H1 (cell line): ENCODE data around the gene GUCY2D. TPM values are rescaled to one million over a fixed set of nuclear protein-coding genes. Genes with fewer than 3 reads are reported as not detected.

ENCODE experiments used
- CTCF ChIA-PET: fragments of 300-600 bp; sonication (Branson Sonifier 250); formaldehyde crosslinking; loops from one replicate; lab custom pipeline; 2021; ENCODE audit not compliant: partially characterized antibody; lab: Charles Lee
- POLR2A ChIA-PET: fragments of 300-600 bp; sonication (Branson Sonifier 250); formaldehyde crosslinking; loops from one replicate; lab custom pipeline; 2021; ENCODE audit warnings: inconsistent platforms; ENCODE audit not compliant: partially characterized antibody; lab: Charles Lee
- DNase-seq, 2 experiments: peaks; one replicate each; pipeline versions ENCODE4 v3.0.0 to v3.0.0-alpha.2; 2010 to 2022; ENCODE audit warnings: low spot score in 2 of 2, low read depth in 1 of 2, mixed read lengths in 1 of 2
- FAIRE-seq: peaks from 2 replicates; lab custom pipeline; 2011; peaks lifted over from hg19 to GRCh38; lab: Jason Lieb, UNC
- H2AFZ ChIP-seq: 2 replicates; pipeline ENCODE4 v1.8.1; 2012; ENCODE audit warnings: low read length, inconsistent platforms
- H2AK5ac ChIP-seq: 2 replicates; pipeline ENCODE4 v1.6.1; 2013; ENCODE audit warnings: low read depth, low read length
- H2BK120ac ChIP-seq: replicated peaks from 2 replicates; pipeline ENCODE3; 2013; ENCODE audit warnings: low read depth, low read length, inconsistent platforms
- H2BK12ac ChIP-seq: 2 replicates; pipeline ENCODE4 v1.6.1; 2013; ENCODE audit warnings: low read depth, low read length
- H2BK15ac ChIP-seq: 2 replicates; pipeline ENCODE4 v1.6.1; 2013; ENCODE audit warnings: low read length
- H2BK20ac ChIP-seq: 2 replicates; pipeline ENCODE4 v1.6.1; 2013; ENCODE audit warnings: low read length
- H2BK5ac ChIP-seq: 2 replicates; pipeline ENCODE4 v1.6.1; 2013; ENCODE audit warnings: low read depth, low read length
- H3K14ac ChIP-seq: 2 replicates; pipeline ENCODE4 v1.6.1; 2013; ENCODE audit warnings: inconsistent platforms; ENCODE audit not compliant: insufficient read length
- H3K18ac ChIP-seq: 2 replicates; pipeline ENCODE4 v1.6.1; 2013; ENCODE audit warnings: low read length; ENCODE audit errors: extremely low read depth
- H3K23ac ChIP-seq: 2 replicates; pipeline ENCODE4 v1.6.1; 2013; ENCODE audit warnings: inconsistent platforms; ENCODE audit not compliant: insufficient read length
- H3K23me2 ChIP-seq: 2 replicates; pipeline ENCODE4 v1.6.1; 2013; ENCODE audit warnings: low read depth, low read length
- H3K27ac ChIP-seq: 2 replicates; pipeline ENCODE4 v1.6.1; 2011; ENCODE audit warnings: low read depth, low read length, inconsistent platforms
- H3K27me3 ChIP-seq, 4 experiments: replicated peaks in 1 of 4; 1 replicate in 1 of 4; 2 replicates in 3 of 4; pipeline versions ENCODE4 v1.6.1 to v1.8.1; 2011 to 2013; ENCODE audit warnings: low read length in 3 of 4, mild to moderate bottlenecking in 3 of 4, inconsistent platforms in 2 of 4, mixed read lengths in 2 of 4, moderate library complexity in 1 of 4; ENCODE audit not compliant: control insufficient read depth in 3 of 4, insufficient read depth in 3 of 4; ENCODE audit errors: extremely low read depth in 1 of 4
- H3K36me3 ChIP-seq, 4 experiments: 2 replicates each; pipeline versions ENCODE4 v1.6.1 to v1.8.1; 2011 to 2013; ENCODE audit warnings: mild to moderate bottlenecking in 4 of 4, low read length in 3 of 4, moderate library complexity in 2 of 4, control low read depth in 1 of 4, inconsistent platforms in 1 of 4; ENCODE audit not compliant: insufficient read depth in 4 of 4, control insufficient read depth in 2 of 4
- H3K4ac ChIP-seq: replicated peaks from 2 replicates; pipeline ENCODE3; 2013; ENCODE audit warnings: low read length, low read depth, mixed read lengths, inconsistent platforms; ENCODE audit not compliant: insufficient read length
- H3K4me1 ChIP-seq, 4 experiments: replicated peaks in 1 of 4; 1 replicate in 1 of 4; 2 replicates in 3 of 4; pipeline versions ENCODE4 v1.6.1 to v1.8.1; 2011 to 2013; ENCODE audit warnings: low read length in 3 of 4, inconsistent platforms in 2 of 4, mixed read lengths in 1 of 4; ENCODE audit not compliant: insufficient read depth in 4 of 4, control insufficient read depth in 3 of 4
- H3K4me2 ChIP-seq, 2 experiments: 2 replicates each; pipeline versions ENCODE4 v1.6.1 to v1.8.1; 2011 to 2013; ENCODE audit warnings: low read depth in 2 of 2, low read length in 2 of 2, control low read depth in 1 of 2, inconsistent platforms in 1 of 2, mild to moderate bottlenecking in 1 of 2; ENCODE audit not compliant: insufficient read depth in 1 of 2
- H3K4me3 ChIP-seq, 4 experiments: fragments of 200-600, 300-600 bp in 1 of 4; sonication (generic), shearing (Covaris generic), sonication (Bioruptor Twin) in 1 of 4; 2 replicates each; pipeline versions ENCODE4 v1.5.1 to v1.8.1; 2011 to 2016; ENCODE audit warnings: low read length in 4 of 4, low read depth in 3 of 4, control low read depth in 2 of 4, inconsistent platforms in 2 of 4, mild to moderate bottlenecking in 2 of 4, mixed read lengths in 1 of 4, moderate library complexity in 1 of 4; ENCODE audit not compliant: insufficient read depth in 2 of 4; ENCODE audit errors: extremely low read depth in 1 of 4
- H3K56ac ChIP-seq: replicated peaks from 2 replicates; pipeline ENCODE3; 2013; ENCODE audit warnings: low read depth, mild to moderate bottlenecking, mixed read lengths, low read length, inconsistent platforms; ENCODE audit not compliant: insufficient read length
- H3K79me1 ChIP-seq: 2 replicates; pipeline ENCODE4 v1.6.1; 2013; ENCODE audit warnings: low read depth, low read length, control low read depth
- H3K79me2 ChIP-seq, 2 experiments: 2 replicates each; pipeline versions ENCODE4 v1.6.1 to v1.8.1; 2012 to 2013; ENCODE audit warnings: low read length in 2 of 2, mild to moderate bottlenecking in 2 of 2, inconsistent platforms in 1 of 2; ENCODE audit not compliant: insufficient read depth in 2 of 2, control insufficient read depth in 1 of 2
- H3K9ac ChIP-seq, 4 experiments: replicated peaks in 1 of 4; 1 replicate in 1 of 4; 2 replicates in 3 of 4; pipeline versions ENCODE4 v1.6.1 to v1.8.1; 2011 to 2013; ENCODE audit warnings: low read depth in 3 of 4, low read length in 3 of 4, control low read depth in 2 of 4, mild to moderate bottlenecking in 2 of 4, moderate library complexity in 2 of 4, inconsistent platforms in 1 of 4; ENCODE audit errors: extremely low read depth in 1 of 4
- H3K9me3 ChIP-seq, 2 experiments: 2 replicates each; pipeline versions ENCODE4 v1.6.1 to v1.8.1; 2012 to 2013; ENCODE audit warnings: mild to moderate bottlenecking in 2 of 2, moderate library complexity in 2 of 2, control low read depth in 1 of 2, inconsistent platforms in 1 of 2, low read depth in 1 of 2, low read length in 1 of 2, mixed read lengths in 1 of 2; ENCODE audit not compliant: insufficient read depth in 2 of 2
- H4K20me1 ChIP-seq, 2 experiments: replicated peaks in 1 of 2; 2 replicates each; pipeline versions ENCODE3 to v1.8.1; 2011 to 2013; ENCODE audit warnings: inconsistent platforms in 2 of 2, low read length in 2 of 2, mild to moderate bottlenecking in 1 of 2; ENCODE audit not compliant: insufficient read depth in 2 of 2, control insufficient read depth in 1 of 2
- H4K5ac ChIP-seq: 2 replicates; pipeline ENCODE4 v1.6.1; 2013; ENCODE audit warnings: low read length, low read depth, mixed read lengths, inconsistent platforms; ENCODE audit not compliant: insufficient read length
- H4K8ac ChIP-seq: 2 replicates; pipeline ENCODE4 v1.8.0; 2013; ENCODE audit warnings: mild to moderate bottlenecking, moderate library complexity, low read length, inconsistent platforms; ENCODE audit not compliant: insufficient read depth; ENCODE audit errors: extremely low read depth
- H4K91ac ChIP-seq: replicated peaks from 2 replicates; pipeline ENCODE3; 2013; ENCODE audit warnings: low read length, mixed read lengths, inconsistent platforms; ENCODE audit not compliant: insufficient read length
- CBX8 ChIP-seq: fragments of 300-800, 300-1000 bp; sonication (generic); IDR thresholded peaks from 2 replicates; pipeline ENCODE4 v1.7.1; 2016; ENCODE audit warnings: low read depth, low read length, borderline replicate concordance
- GABPA ChIP-seq: IDR thresholded peaks from 2 replicates; pipeline ENCODE4 v1.6.1; 2011; ENCODE audit warnings: mild to moderate bottlenecking, low read length, moderate library complexity, borderline replicate concordance; ENCODE audit not compliant: insufficient read depth
- RNF2 ChIP-seq: fragments of 200-900, 300-1000 bp; sonication (generic); IDR thresholded peaks from 2 replicates; pipeline ENCODE4 v1.7.1; 2016; ENCODE audit warnings: borderline replicate concordance, low read depth, mild to moderate bottlenecking, antibody characterized with exemption, low read length; ENCODE audit not compliant: poor library complexity, severe bottlenecking; ENCODE audit errors: missing control alignments
- WGBS, 2 experiments: shearing (Covaris generic) in 1 of 2; methylation state at CpG; one replicate each; pipeline versions ENCODE4 v1.1.6 to v1.1.7; 2013 to 2015; ENCODE audit warnings: low lambda C conversion rate in 2 of 2, mixed read lengths in 2 of 2, inconsistent platforms in 1 of 2, low coverage in 1 of 2, missing lambda C conversion rate in 1 of 2; ENCODE audit not compliant: insufficient replicate concordance in 2 of 2, insufficient coverage in 1 of 2, insufficient read length in 1 of 2; ENCODE audit errors: extremely low coverage in 1 of 2, missing lambda C conversion rate in 1 of 2; 5-methylcytosine and 5-hydroxymethylcytosine counted together
- polyA plus RNA-seq, 7 experiments: library from polyadenylated mRNA; depleted of rRNA in 3 of 7; stranded (reverse) in 5 of 7; unstranded in 2 of 7; fragments of >200 nt in 5 of 7; fragments of 200-250 nt in 2 of 7; gene quantifications; 1 replicate in 5 of 7; 2 replicates in 1 of 7; 4 replicates in 1 of 7; pipeline versions ENCODE4 v1.2.1 to v1.2.3, GENCODE V29; 2011 to 2013; ENCODE audit warnings: missing spikeins in 2 of 7, mixed read lengths in 2 of 7
- total RNA-seq: library from RNA; stranded (reverse); fragmentation: NEBNext Ultra II Directional; extraction: Animal tissue kit (Norgen Biotek cat#: 25700); gene quantifications from 2 replicates; pipeline ENCODE4 v1.2.1, GENCODE V29; 2021

Gene GUCY2D
- total and polyA plus RNA-seq, 2 of the 8 experiments (the other 6 are each of a cell fraction or from before 2014, with no cell fraction given), result 0.20 to 0.48 TPM

DNA sequence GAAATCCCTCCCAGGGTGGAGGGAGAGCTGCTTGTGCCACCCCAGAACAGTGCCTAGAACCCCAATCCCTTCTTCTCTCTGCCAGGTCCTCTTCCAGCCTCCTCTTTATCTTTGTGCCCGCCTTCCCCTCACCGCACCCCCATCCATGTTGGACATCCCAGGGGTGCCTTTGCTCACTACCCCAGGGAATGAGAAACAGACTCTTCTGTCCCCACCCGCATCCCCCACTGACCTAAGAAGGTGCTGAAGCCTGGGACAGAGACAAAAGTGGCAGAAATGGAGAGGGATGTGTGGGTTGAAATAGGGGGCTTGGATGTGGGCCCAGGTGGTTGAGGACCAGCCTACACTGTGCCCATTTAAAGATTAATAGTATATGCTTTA is 53.4 kb downstream of the GUCY2D start:
- FAIRE-seq (no peak), DNase-seq (no peak)
- TF ChIP-seq GABPA (no peak), CBX8 (no peak), RNF2 (no peak)
- no peak overlapping the region for H2BK20ac ChIP-seq
- no peaks in the 10 kb centered on the region for H3K79me2 ChIP-seq
- no peaks in the 10 kb centered on the region for H4K20me1 ChIP-seq
- no peak overlapping the region for H4K91ac ChIP-seq
- H3K9ac ChIP-seq, result no peak overlapping the region
- no peak overlapping the region for H2BK5ac ChIP-seq
- no peak overlapping the region for H4K5ac ChIP-seq
- H3K9me3 ChIP-seq, result no peaks in the 10 kb centered on the region
- ChIA-PET CTCF (interaction anchor here (1.0 to 11.6 kb wide), 18 partner anchors 15 to 308 kb away, joined by 3 to 270 read pairs (median 8); partner anchors contain the start of genes ALOX15B and RNF227), POLR2A (no interaction called here)
- peaks cover 1 to 12% (median 9%) of the 10 kb centered on the region in 4 experiments; a peak in 5 of 7 replicates for H3K27me3 ChIP-seq
- H2BK15ac ChIP-seq, result no peak overlapping the region
- no peak overlapping the region for H3K4ac ChIP-seq
- no peak overlapping the region for H3K18ac ChIP-seq
- H3K27ac ChIP-seq, result no peak overlapping the region
- H2AFZ ChIP-seq, result no peak overlapping the region
- H2BK12ac ChIP-seq, result no peak overlapping the region
- no peak overlapping the region for H3K4me2 ChIP-seq
- peaks cover 0 to 4% (median 0%) of the 10 kb centered on the region in 4 experiments; a peak in 3 of 7 replicates for H3K4me1 ChIP-seq
- no peak overlapping the region for H3K14ac ChIP-seq
- no peak overlapping the region for H2BK120ac ChIP-seq
- H3K36me3 ChIP-seq, result no peaks in the 10 kb centered on the region
- H3K23me2 ChIP-seq, result no peaks in the 10 kb centered on the region; the same call in 1 of the 2 replicates
- H2AK5ac ChIP-seq, result no peak overlapping the region
- no peak overlapping the region for H3K23ac ChIP-seq
- H4K8ac ChIP-seq, result no peak overlapping the region
- H3K56ac ChIP-seq, result no peak overlapping the region
- WGBS, 2 experiments, result 94% methylated on average over 3 of the region's 3 CpGs; no CpG with 5 or more reads in 1 of the 2 experiments
- no peaks in the 10 kb centered on the region for H3K79me1 ChIP-seq
- no peak overlapping the region for H3K4me3 ChIP-seq
